ENCODE data around the gene UFD1. TPM values are rescaled to one million over a fixed set of nuclear protein-coding genes. Genes with fewer than 3 reads are reported as not detected.

UFD1 gene
- total and polyA plus RNA-seq, 9 of the 15 experiments (the other 6 are each of a cell fraction or from before 2014, with no cell fraction given): 238 to 645 (median 363) TPM

DNA sequence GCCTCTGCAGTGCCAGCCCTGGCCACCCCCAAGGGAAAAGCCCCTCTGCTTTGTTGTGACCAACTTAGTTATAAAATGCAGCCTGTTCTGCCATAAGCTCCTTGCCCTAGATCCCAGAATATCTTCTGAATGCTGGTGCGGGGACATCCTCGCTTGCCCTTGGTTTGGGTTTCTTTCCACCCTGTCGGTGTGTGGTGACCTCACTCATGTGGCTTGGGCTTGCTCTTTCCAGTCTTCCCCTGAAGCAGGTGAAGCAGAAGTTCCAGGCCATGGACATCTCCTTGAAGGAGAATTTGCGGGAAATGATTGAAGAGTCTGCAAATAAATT is 28.5 kb upstream of the UFD1 start (continued):
- TF ChIP-seq GTF2E2 (tag; IDR thresholded peaks at IDR 0.05) (no peak), RAD51 (IDR thresholded peaks at IDR 0.05; ENCODE audit: borderline replicate concordance, low read depth) (no peak), POLR2AphosphoS5 (IDR thresholded peaks at IDR 0.05; ENCODE audit: control insufficient read depth, insufficient read depth, low read depth, low read length) (no peak), RBM39 (optimal IDR thresholded peaks at IDR 0.05; ENCODE audit: low read depth, low read length) (no peak), SP1 (CRISPR knock-in tag; IDR thresholded peaks at IDR 0.05) (0 out of 2 replicates have a peak, but pooled peaks have one; percentile 3), PRMT5 (CRISPR knock-in tag; IDR thresholded peaks at IDR 0.05) (0 out of 2 replicates have a peak, but pooled peaks have one; percentile 22), SIN3B (IDR thresholded peaks at IDR 0.05; ENCODE audit: low read depth) (no peak), PPARD (CRISPR knock-in tag; IDR thresholded peaks at IDR 0.05) (no peak), SP2 (IDR thresholded peaks at IDR 0.05; ENCODE audit: extremely low read depth, low read depth, low read length, poor library complexity, severe bottlenecking) (no peak), BCL6 (CRISPR knock-in tag; IDR thresholded peaks at IDR 0.05) (no peak), MYBL2 (IDR thresholded peaks at IDR 0.05; ENCODE audit: low read depth) (no peak), MYBL2 (CRISPR knock-in tag; IDR thresholded peaks at IDR 0.05; ENCODE audit: borderline replicate concordance) (peak; percentile 4; the same call in 1 of the 2 replicates), CHD4 (IDR thresholded peaks at IDR 0.05; ENCODE audit: insufficient read depth, insufficient replicate concordance, low read depth, low read length, poor library complexity, severe bottlenecking) (no peak), ZNF282 (CRISPR knock-in tag; IDR thresholded peaks at IDR 0.05) (0 out of 2 replicates have a peak, but pooled peaks have one; percentile 16)
- TF ChIP-seq, protein P1, sequence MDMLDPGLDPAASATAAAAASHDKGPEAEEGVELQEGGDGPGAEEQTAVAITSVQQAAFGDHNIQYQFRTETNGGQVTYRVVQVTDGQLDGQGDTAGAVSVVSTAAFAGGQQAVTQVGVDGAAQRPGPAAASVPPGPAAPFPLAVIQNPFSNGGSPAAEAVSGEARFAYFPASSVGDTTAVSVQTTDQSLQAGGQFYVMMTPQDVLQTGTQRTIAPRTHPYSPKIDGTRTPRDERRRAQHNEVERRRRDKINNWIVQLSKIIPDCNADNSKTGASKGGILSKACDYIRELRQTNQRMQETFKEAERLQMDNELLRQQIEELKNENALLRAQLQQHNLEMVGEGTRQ (CRISPR knock-in tag; IDR thresholded peaks at IDR 0.05): no peak
- TF ChIP-seq, protein P2, sequence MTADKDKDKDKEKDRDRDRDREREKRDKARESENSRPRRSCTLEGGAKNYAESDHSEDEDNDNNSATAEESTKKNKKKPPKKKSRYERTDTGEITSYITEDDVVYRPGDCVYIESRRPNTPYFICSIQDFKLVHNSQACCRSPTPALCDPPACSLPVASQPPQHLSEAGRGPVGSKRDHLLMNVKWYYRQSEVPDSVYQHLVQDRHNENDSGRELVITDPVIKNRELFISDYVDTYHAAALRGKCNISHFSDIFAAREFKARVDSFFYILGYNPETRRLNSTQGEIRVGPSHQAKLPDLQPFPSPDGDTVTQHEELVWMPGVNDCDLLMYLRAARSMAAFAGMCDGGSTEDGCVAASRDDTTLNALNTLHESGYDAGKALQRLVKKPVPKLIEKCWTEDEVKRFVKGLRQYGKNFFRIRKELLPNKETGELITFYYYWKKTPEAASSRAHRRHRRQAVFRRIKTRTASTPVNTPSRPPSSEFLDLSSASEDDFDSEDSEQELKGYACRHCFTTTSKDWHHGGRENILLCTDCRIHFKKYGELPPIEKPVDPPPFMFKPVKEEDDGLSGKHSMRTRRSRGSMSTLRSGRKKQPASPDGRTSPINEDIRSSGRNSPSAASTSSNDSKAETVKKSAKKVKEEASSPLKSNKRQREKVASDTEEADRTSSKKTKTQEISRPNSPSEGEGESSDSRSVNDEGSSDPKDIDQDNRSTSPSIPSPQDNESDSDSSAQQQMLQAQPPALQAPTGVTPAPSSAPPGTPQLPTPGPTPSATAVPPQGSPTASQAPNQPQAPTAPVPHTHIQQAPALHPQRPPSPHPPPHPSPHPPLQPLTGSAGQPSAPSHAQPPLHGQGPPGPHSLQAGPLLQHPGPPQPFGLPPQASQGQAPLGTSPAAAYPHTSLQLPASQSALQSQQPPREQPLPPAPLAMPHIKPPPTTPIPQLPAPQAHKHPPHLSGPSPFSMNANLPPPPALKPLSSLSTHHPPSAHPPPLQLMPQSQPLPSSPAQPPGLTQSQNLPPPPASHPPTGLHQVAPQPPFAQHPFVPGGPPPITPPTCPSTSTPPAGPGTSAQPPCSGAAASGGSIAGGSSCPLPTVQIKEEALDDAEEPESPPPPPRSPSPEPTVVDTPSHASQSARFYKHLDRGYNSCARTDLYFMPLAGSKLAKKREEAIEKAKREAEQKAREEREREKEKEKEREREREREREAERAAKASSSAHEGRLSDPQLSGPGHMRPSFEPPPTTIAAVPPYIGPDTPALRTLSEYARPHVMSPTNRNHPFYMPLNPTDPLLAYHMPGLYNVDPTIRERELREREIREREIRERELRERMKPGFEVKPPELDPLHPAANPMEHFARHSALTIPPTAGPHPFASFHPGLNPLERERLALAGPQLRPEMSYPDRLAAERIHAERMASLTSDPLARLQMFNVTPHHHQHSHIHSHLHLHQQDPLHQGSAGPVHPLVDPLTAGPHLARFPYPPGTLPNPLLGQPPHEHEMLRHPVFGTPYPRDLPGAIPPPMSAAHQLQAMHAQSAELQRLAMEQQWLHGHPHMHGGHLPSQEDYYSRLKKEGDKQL (CRISPR knock-in tag; IDR thresholded peaks at IDR 0.05; ENCODE audit: borderline replicate concordance): no peak
- TF ChIP-seq, protein P3, sequence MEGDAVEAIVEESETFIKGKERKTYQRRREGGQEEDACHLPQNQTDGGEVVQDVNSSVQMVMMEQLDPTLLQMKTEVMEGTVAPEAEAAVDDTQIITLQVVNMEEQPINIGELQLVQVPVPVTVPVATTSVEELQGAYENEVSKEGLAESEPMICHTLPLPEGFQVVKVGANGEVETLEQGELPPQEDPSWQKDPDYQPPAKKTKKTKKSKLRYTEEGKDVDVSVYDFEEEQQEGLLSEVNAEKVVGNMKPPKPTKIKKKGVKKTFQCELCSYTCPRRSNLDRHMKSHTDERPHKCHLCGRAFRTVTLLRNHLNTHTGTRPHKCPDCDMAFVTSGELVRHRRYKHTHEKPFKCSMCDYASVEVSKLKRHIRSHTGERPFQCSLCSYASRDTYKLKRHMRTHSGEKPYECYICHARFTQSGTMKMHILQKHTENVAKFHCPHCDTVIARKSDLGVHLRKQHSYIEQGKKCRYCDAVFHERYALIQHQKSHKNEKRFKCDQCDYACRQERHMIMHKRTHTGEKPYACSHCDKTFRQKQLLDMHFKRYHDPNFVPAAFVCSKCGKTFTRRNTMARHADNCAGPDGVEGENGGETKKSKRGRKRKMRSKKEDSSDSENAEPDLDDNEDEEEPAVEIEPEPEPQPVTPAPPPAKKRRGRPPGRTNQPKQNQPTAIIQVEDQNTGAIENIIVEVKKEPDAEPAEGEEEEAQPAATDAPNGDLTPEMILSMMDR (IDR thresholded peaks at IDR 0.05 in 2 of 3, conservative IDR thresholded peaks at IDR 0.05 in 1 of 3; ENCODE audit: insufficient read depth in 2 of 3, low read depth in 1 of 3, low read length in 3 of 3): no peak
- TF ChIP-seq, protein P4, sequence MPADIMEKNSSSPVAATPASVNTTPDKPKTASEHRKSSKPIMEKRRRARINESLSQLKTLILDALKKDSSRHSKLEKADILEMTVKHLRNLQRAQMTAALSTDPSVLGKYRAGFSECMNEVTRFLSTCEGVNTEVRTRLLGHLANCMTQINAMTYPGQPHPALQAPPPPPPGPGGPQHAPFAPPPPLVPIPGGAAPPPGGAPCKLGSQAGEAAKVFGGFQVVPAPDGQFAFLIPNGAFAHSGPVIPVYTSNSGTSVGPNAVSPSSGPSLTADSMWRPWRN (IDR thresholded peaks at IDR 0.05; ENCODE audit: low read depth): no peak
- TF ChIP-seq, protein P5, sequence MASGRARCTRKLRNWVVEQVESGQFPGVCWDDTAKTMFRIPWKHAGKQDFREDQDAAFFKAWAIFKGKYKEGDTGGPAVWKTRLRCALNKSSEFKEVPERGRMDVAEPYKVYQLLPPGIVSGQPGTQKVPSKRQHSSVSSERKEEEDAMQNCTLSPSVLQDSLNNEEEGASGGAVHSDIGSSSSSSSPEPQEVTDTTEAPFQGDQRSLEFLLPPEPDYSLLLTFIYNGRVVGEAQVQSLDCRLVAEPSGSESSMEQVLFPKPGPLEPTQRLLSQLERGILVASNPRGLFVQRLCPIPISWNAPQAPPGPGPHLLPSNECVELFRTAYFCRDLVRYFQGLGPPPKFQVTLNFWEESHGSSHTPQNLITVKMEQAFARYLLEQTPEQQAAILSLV (tag; IDR thresholded peaks at IDR 0.05): no peak
